HCT116 (cell line): Measurements from ENCODE around the gene ICA1. TPM values are rescaled to one million over a fixed set of nuclear protein-coding genes. Genes with fewer than 3 reads are reported as not detected.

Experiments
- ATAC-seq: fragments of 200-7000 bp; cut with Tn5 transposase; 2 replicates; pipeline ENCODE4 v1.9.1; 2020; ENCODE audit warnings: mild to moderate bottlenecking, moderate library complexity
- BruUV-seq: library from RNA; stranded (reverse); fragments of 400-500 nt; replicated peaks from 2 replicates; lab custom pipeline; 2021; lab: Mats Ljungman, UMichigan
- CTCF ChIA-PET: fragments of 300-600 bp; sonication (Branson Sonifier 250); formaldehyde crosslinking; loops from one replicate; lab custom pipeline; 2021; ENCODE audit warnings: antibody characterized with exemption; lab: Charles Lee
- POLR2A ChIA-PET: fragments of 300-600, 350-600 bp; sonication (Branson Sonifier 250); formaldehyde crosslinking; loops from one replicate; lab custom pipeline; 2021; ENCODE audit warnings: antibody characterized with exemption; lab: Charles Lee
- RAD21 ChIA-PET, 2 experiments: fragments of 300-600 bp; sonication (Branson Sonifier 250); formaldehyde crosslinking; loops; one replicate each; lab custom pipeline; 2023; ENCODE audit warnings: low total read pairs in 2 of 2; ENCODE audit not compliant: uncharacterized antibody in 2 of 2, unreplicated experiment in 2 of 2, low non-redundant PET in 1 of 2; lab: Charles Lee
- DNase-seq: peaks from one replicate; pipeline ENCODE4 v3.0.0-alpha.2; 2010; ENCODE audit warnings: low read depth, low spot score
- H2AFZ ChIP-seq: fragments of 200-600 bp; shearing (Covaris generic), sonication (generic); 2 replicates; pipeline ENCODE4 v1.6.1; 2017; ENCODE audit warnings: low read depth, mixed run types, mixed read lengths, antibody characterized with exemption, low read length; ENCODE audit not compliant: poor library complexity, severe bottlenecking
- H3K27ac ChIP-seq: 2 replicates; pipeline ENCODE4 v1.5.1; 2012; ENCODE audit warnings: low read depth, low read length
- H3K27me3 ChIP-seq: fragments of 200-600 bp; sonication (generic); 2 replicates; pipeline ENCODE4 v1.6.1; 2016; ENCODE audit warnings: mixed run types, low read length, mixed read lengths; ENCODE audit not compliant: insufficient read depth
- H3K36me3 ChIP-seq, 2 experiments: fragments of 200-500 bp in 1 of 2; fragments of 200-600 bp in 1 of 2; sonication (Bioruptor generic) in 1 of 2; sonication (generic) in 1 of 2; 2 replicates each; pipeline versions ENCODE4 v1.5.1 to v1.6.1; 2014 to 2016; ENCODE audit warnings: low read length in 2 of 2, inconsistent platforms in 1 of 2, mixed read lengths in 1 of 2, mixed run types in 1 of 2; ENCODE audit not compliant: insufficient read depth in 2 of 2, control insufficient read depth in 1 of 2
- H3K4me1 ChIP-seq, 2 experiments: fragments of 200-600 bp in 1 of 2; sonication (generic) in 1 of 2; 2 replicates each; pipeline versions ENCODE4 v1.5.1 to v1.6.1; 2012 to 2017; ENCODE audit warnings: low read length in 2 of 2, inconsistent platforms in 1 of 2, mild to moderate bottlenecking in 1 of 2, mixed read lengths in 1 of 2, mixed run types in 1 of 2, moderate library complexity in 1 of 2; ENCODE audit not compliant: insufficient read depth in 2 of 2, control insufficient read depth in 1 of 2
- H3K4me2 ChIP-seq: fragments of 200-600 bp; sonication (generic); 2 replicates; pipeline ENCODE4 v1.6.1; 2017; ENCODE audit warnings: mixed run types, low read length, mixed read lengths
- H3K4me3 ChIP-seq, 2 experiments: fragments of 200-600 bp in 1 of 2; sonication (generic) in 1 of 2; replicated peaks in 1 of 2; 2 replicates each; pipeline ENCODE4 v1.5.1; 2011 to 2016; ENCODE audit warnings: low read length in 2 of 2, control low read depth in 1 of 2, low read depth in 1 of 2, mild to moderate bottlenecking in 1 of 2, mixed read lengths in 1 of 2, mixed run types in 1 of 2
- H3K79me2 ChIP-seq: fragments of 200-600 bp; sonication (generic); 2 replicates; pipeline ENCODE4 v1.6.1; 2017; ENCODE audit warnings: mild to moderate bottlenecking, mixed run types, low read length, moderate library complexity, mixed read lengths; ENCODE audit not compliant: insufficient read depth
- H3K9ac ChIP-seq: fragments of 200-600 bp; sonication (generic); 2 replicates; pipeline ENCODE4 v1.6.1; 2016; ENCODE audit warnings: low read length, mixed read lengths
- H3K9me2 ChIP-seq: fragments of 200-600 bp; sonication (generic), shearing (Covaris generic); 2 replicates; pipeline ENCODE4 v1.6.1; 2017; ENCODE audit warnings: mixed run types, mild to moderate bottlenecking, moderate library complexity; ENCODE audit not compliant: insufficient read depth
- H3K9me3 ChIP-seq, 2 experiments: fragments of 200-500 bp in 1 of 2; fragments of 200-600 bp in 1 of 2; sonication (Bioruptor generic) in 1 of 2; sonication (generic) in 1 of 2; 2 replicates each; pipeline ENCODE4 v1.6.1; 2014 to 2017; ENCODE audit warnings: low read length in 2 of 2, mixed read lengths in 2 of 2, inconsistent platforms in 1 of 2, low read depth in 1 of 2, mild to moderate bottlenecking in 1 of 2, mixed run types in 1 of 2, moderate library complexity in 1 of 2; ENCODE audit not compliant: control insufficient read depth in 1 of 2, insufficient read depth in 1 of 2
- H4K20me1 ChIP-seq: fragments of 200-600 bp; sonication (generic), shearing (Covaris generic); 2 replicates; pipeline ENCODE4 v1.6.1; 2017; ENCODE audit warnings: mixed run types, mild to moderate bottlenecking, moderate library complexity; ENCODE audit not compliant: insufficient read depth
- CEBPB ChIP-seq: IDR thresholded peaks from 2 replicates; pipeline ENCODE4 v1.6.1; 2012; ENCODE audit warnings: low read depth
- CTCF ChIP-seq, 3 experiments: fragments of 200-600 bp in 1 of 3; sonication (generic) in 1 of 3; IDR thresholded peaks in 2 of 3; conservative IDR thresholded peaks in 1 of 3; 2 replicates each; pipeline ENCODE4 v1.5.1; 2012 to 2017; ENCODE audit warnings: low read depth in 2 of 3, low read length in 2 of 3, antibody characterized with exemption in 1 of 3, borderline replicate concordance in 1 of 3, control low read depth in 1 of 3, mild to moderate bottlenecking in 1 of 3, mixed read lengths in 1 of 3, mixed run types in 1 of 3, moderate library complexity in 1 of 3; ENCODE audit not compliant: insufficient read depth in 1 of 3
- EGR1 ChIP-seq: IDR thresholded peaks from 2 replicates; pipeline ENCODE4 v1.6.1; 2012; ENCODE audit warnings: low read depth
- ELF1 ChIP-seq: IDR thresholded peaks from 2 replicates; pipeline ENCODE4 v1.6.1; 2012; ENCODE audit warnings: low read depth, borderline replicate concordance
- EZH2 ChIP-seq: fragments of 200-600 bp; sonication (generic); IDR thresholded peaks from 2 replicates; pipeline ENCODE4 v1.6.1; 2017; ENCODE audit warnings: antibody characterized with exemption, mixed run types
- EZH2phosphoT487 ChIP-seq: fragments of 200-600 bp; IDR thresholded peaks from 2 replicates; pipeline ENCODE4 v1.6.1; 2018; ENCODE audit warnings: antibody characterized with exemption, borderline replicate concordance
- FOSL1 ChIP-seq: IDR thresholded peaks from 2 replicates; pipeline ENCODE4 v1.6.1; 2012; ENCODE audit warnings: low read depth
- JUND ChIP-seq: IDR thresholded peaks from 2 replicates; pipeline ENCODE4 v1.6.1; 2012
- MAX ChIP-seq: IDR thresholded peaks from 2 replicates; pipeline ENCODE4 v1.6.1; 2012
- POLR2AphosphoS5 ChIP-seq: IDR thresholded peaks from 2 replicates; pipeline ENCODE4 v1.6.1; 2011; ENCODE audit warnings: mild to moderate bottlenecking, low read depth, low read length, moderate library complexity
- RAD21 ChIP-seq: IDR thresholded peaks from 2 replicates; pipeline ENCODE4 v1.6.1; 2012; ENCODE audit warnings: low read depth, mild to moderate bottlenecking
- SP1 ChIP-seq: IDR thresholded peaks from 2 replicates; pipeline ENCODE4 v1.6.1; 2012; ENCODE audit warnings: low read depth
- SRF ChIP-seq: IDR thresholded peaks from 2 replicates; pipeline ENCODE4 v1.6.1; 2012; ENCODE audit warnings: low read depth
- YY1 ChIP-seq: IDR thresholded peaks from 2 replicates; pipeline ENCODE4 v1.6.1; 2011; ENCODE audit warnings: low read length, low read depth, moderate library complexity, mild to moderate bottlenecking; ENCODE audit not compliant: insufficient replicate concordance; ENCODE audit errors: extremely low read depth
- ZNF274 ChIP-seq: fragments of 200-500 bp; sonication (Bioruptor generic); IDR thresholded peaks from 2 replicates; pipeline ENCODE4 v1.6.1; 2014; ENCODE audit warnings: mild to moderate bottlenecking, low read depth, low read length, inconsistent platforms
- intact Hi-C: fragments of 100-400 bp; cut with micrococcal nuclease; formaldehyde crosslinking; loops from 2 replicates; pipeline ENCODE4 v1.10.0; 2022
- total RNA-seq: library from RNA; stranded (reverse); gene quantifications from one replicate; pipeline ENCODE4 v1.2.1, GENCODE V29; 2021; ENCODE audit not compliant: unreplicated experiment

Gene ICA1
- total RNA-seq, 1 experiment from 2014 or later = 16.4 TPM

- peaks cover 0 to 15% of the 10 kb centered on the region in 2 experiments; a peak in 3 of 4 replicates for H3K4me1 ChIP-seq
- no peak overlapping the region for H3K4me3 ChIP-seq
- no peak overlapping the region for H2AFZ ChIP-seq
- ChIA-PET CTCF (no interaction called here), POLR2A (no interaction called here), RAD21 (no interaction called here)
- H3K79me2 ChIP-seq = peaks cover 3% of the 10 kb centered on the region; the same call in 1 of the 2 replicates
- H4K20me1 ChIP-seq = no peaks in the 10 kb centered on the region
- 0 out of 2 replicates have a peak overlapping the region, but pooled peaks have one; percentile 81 for H3K4me2 ChIP-seq
- no peak for ATAC-seq
- no peak for DNase-seq
- TF ChIP-seq CTCF (IDR thresholded peaks at IDR 0.05 in 2 of 3, conservative IDR thresholded peaks at IDR 0.05 in 1 of 3; ENCODE audit: borderline replicate concordance in 1 of 3, insufficient read depth in 1 of 3, low read depth in 2 of 3, low read length in 2 of 3) = no peak
- no peak for TF ChIP-seq JUND
- no peak for TF ChIP-seq SP1
- TF ChIP-seq ELF1 = no peak
- TF ChIP-seq CEBPB = no peak
- no peak for TF ChIP-seq EZH2
- TF ChIP-seq YY1 = no peak
- TF ChIP-seq ZNF274 = no peak
- TF ChIP-seq POLR2AphosphoS5 = no peak
- no peak for TF ChIP-seq FOSL1
- no peak for TF ChIP-seq RAD21
- TF ChIP-seq EGR1 = no peak
- no peak for TF ChIP-seq SRF
- no peak for TF ChIP-seq EZH2phosphoT487
- TF ChIP-seq MAX = no peak
- intact Hi-C loops = no loop called here
- H3K27ac ChIP-seq = no peak overlapping the region
- H3K9ac ChIP-seq = no peak overlapping the region
- H3K36me3 ChIP-seq = no peaks in the 10 kb centered on the region
- BruUV-seq = no TSS peak
- H3K9me3 ChIP-seq = no peaks in the 10 kb centered on the region
- no peaks in the 10 kb centered on the region for H3K27me3 ChIP-seq
- H3K9me2 ChIP-seq = no peaks in the 10 kb centered on the region
These were observed 2.3 kb downstream of the ICA1 start for GRCh38 chr7:8259586-8260222.
